ENCODE results near the gene LZIC.

Gene LZIC

DNA sequence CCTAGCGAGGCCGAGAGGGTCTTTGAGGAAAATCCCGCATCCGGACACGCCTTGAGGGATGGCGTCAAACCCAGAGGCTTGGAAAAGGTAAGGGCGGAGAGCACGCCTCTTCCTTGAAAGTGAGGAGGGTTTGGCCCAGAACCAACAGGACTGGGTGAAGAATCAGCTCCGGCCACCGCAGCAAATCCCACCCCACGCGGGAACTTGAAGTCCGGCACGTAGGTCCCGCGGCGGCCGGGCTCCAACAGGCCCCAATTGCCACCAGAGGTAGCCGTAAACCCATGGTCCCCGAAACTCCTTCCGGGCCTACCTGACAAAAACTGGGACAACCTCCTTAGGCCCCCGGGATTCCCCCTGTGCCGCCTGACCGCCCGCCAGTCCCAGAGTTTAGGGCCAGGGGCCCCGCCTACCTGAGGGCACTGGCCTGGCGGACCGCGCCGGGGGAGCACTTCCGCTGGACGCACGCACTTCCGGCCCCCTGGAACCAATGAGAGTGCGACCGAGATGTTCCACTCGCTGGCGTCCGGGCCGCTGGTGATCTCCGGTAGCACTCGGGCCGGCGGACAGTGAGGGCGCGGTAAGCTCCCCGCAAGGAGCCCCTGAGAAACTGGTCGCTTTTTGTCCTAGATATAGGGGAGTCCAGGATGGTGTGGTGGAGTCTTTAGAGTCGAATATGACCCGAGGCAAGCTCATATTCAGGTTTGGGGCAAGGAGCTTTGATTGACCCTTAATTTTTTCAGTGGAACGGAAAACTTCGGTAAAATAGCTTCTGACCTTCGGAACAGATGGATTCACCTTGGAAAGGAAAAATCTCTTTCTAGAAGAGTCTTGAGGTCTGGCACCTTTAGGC, at the start of gene LZIC, which contains the start of gene NMNAT1:
Gene LZIC (minus strand): TSS at position 453 of the 850 bp plus-strand sequence. CDS start 6,772 bp downstream, outside the sequence.
Gene NMNAT1 (plus strand): TSS at position 537 of the 850 bp plus-strand sequence. CDS start 28,599 bp downstream, outside the sequence.
- peaks cover 55% of the 10 kb centered on the region for H3K36me3 Mint-ChIP-seq
- DNase-seq (ENCODE audit: low spot score in 2 of 2) (peak; percentile 86 to 97), ATAC-seq (peak; percentile 99)
- H3K27ac Mint-ChIP-seq = peak within 1 kb of the TSS; percentile 99
- peaks cover 12% of the 10 kb centered on the region for H3K4me1 Mint-ChIP-seq
- no peaks in the 10 kb centered on the region for H3K9me3 Mint-ChIP-seq
- H3K4me3 Mint-ChIP-seq = peak within 1 kb of the TSS; percentile 97

DNA sequence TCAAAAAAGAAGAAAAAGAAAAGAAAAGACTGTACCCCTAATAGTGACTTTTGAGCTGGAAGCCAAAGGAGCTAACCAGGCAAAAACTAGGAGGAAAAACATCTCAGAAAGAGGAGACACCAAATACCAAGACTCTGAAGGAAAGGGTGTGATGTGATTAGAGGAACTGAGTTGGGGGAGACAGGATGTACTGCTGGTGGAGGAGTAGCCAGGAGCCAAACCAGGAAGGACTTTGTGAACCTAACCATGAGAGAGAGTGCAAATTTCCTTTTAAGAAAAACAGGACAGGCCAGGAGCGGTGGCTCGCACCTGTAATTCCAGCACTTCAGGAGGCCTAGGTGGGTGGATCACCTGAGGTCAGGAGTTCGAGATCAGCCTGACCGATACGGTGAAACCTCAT, 49.7 kb upstream of the LZIC start:
- DNase-seq (ENCODE audit: low spot score in 2 of 2) = no peak
- H3K9me3 Mint-ChIP-seq = no peaks in the 10 kb centered on the region
- H3K4me1 Mint-ChIP-seq = peaks cover 7% of the 10 kb centered on the region
- no peak for ATAC-seq
- no peak overlapping the region for H3K27ac Mint-ChIP-seq
- H3K36me3 Mint-ChIP-seq = no peaks in the 10 kb centered on the region
- no peak overlapping the region for H3K4me3 Mint-ChIP-seq

DNA sequence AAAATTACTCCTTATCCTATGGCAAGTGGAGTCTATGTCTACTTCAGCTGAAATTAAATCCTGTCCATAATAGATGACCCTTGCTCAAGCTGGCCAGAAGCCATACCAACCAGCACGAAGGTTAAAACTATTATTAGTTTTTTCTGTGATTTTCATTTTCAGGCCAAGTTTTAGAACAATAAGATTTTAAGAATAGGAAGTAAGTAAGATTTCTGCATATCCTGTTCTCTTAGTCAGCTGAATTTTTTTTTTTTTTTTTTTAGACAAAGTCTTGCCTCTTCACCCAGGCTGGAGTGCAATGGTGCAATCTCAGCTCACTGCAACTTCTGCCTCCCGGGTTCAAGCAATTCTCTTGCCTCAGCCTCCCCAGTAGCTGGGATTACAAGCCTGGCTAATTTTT, 47.8 kb upstream of the LZIC start:
- Mint-ChIP-seq H3K4me1 (no peaks in the 10 kb centered on the region), H3K27ac (no peak overlapping the region), H3K9me3 (no peaks in the 10 kb centered on the region), H3K36me3 (no peaks in the 10 kb centered on the region), H3K4me3 (no peak overlapping the region)
- ATAC-seq (no peak), DNase-seq (ENCODE audit: low spot score in 2 of 2) (no peak)

DNA sequence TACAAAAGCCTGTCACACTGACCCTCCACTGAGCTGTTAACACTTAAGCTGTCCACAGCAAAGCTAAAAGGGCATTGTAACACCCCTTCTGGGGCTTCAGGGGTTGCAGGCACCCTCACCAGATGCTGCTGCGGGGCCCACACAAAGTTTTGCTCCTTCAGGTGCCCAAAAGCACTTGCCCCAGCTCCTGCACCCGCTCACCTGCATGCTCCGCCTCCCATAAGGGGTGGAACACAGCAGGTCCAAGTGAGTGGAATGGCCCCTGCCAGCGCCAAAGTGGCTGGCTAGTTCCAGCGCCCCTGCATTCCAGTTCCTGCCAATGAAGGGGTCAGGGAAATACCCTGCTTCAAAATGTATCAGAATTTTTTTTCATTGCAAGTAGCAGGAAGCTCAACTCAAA, 46.6 kb upstream of the LZIC start:
- no peak for DNase-seq (ENCODE audit: low spot score in 2 of 2)
- Mint-ChIP-seq H3K4me3 (no peak overlapping the region), H3K36me3 (no peaks in the 10 kb centered on the region), H3K27ac (no peak overlapping the region), H3K9me3 (no peaks in the 10 kb centered on the region), H3K4me1 (no peaks in the 10 kb centered on the region)
- no peak for ATAC-seq

DNA sequence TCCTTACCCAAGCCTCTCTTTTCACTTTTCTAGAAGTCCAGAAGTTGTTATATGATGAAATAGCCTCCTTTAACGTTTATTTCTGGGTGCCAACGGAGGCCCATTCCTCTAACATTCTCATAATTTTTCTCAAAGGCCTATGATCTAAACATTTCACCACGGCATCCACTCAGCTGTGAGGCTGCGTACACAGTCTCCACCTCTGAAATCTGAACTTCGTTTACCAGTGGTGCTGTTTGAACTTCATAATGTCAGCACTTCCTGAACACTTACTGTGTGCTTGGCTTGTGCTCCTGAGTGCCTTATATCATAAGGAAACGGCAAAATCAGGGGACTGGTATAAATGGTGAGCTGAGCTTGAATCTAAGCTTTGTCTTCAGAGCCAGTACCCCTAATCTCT, 41.8 kb upstream of the LZIC start:
- Mint-ChIP-seq H3K27ac (no peak overlapping the region), H3K36me3 (peaks cover 18% of the 10 kb centered on the region), H3K4me1 (no peaks in the 10 kb centered on the region), H3K4me3 (no peak overlapping the region), H3K9me3 (no peaks in the 10 kb centered on the region)
- DNase-seq (ENCODE audit: low spot score in 2 of 2) (no peak), ATAC-seq (no peak)

DNA sequence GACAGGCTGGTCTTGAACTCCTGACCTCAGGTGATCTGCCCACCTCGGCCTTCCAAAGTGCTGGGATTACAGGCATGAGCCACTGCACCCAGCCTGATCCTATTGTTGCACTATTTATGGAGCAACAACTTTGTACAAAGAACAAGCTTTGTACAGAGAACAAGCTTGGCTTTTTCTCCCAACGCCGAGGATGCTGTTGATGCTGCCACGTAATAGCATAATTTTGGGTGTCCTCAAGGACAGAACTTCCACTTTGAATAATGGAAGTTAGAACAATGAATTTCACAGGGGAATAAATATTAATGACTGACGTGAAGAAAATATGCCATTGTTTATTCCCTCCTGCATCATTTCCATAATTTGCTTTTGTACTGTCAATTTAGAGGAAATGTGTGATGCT, 41.1 kb upstream of the LZIC start:
- Mint-ChIP-seq H3K36me3 (peaks cover 18% of the 10 kb centered on the region), H3K4me3 (no peak overlapping the region), H3K4me1 (no peaks in the 10 kb centered on the region), H3K27ac (no peak overlapping the region), H3K9me3 (no peaks in the 10 kb centered on the region)
- ATAC-seq (no peak), DNase-seq (ENCODE audit: low spot score in 2 of 2) (no peak)

DNA sequence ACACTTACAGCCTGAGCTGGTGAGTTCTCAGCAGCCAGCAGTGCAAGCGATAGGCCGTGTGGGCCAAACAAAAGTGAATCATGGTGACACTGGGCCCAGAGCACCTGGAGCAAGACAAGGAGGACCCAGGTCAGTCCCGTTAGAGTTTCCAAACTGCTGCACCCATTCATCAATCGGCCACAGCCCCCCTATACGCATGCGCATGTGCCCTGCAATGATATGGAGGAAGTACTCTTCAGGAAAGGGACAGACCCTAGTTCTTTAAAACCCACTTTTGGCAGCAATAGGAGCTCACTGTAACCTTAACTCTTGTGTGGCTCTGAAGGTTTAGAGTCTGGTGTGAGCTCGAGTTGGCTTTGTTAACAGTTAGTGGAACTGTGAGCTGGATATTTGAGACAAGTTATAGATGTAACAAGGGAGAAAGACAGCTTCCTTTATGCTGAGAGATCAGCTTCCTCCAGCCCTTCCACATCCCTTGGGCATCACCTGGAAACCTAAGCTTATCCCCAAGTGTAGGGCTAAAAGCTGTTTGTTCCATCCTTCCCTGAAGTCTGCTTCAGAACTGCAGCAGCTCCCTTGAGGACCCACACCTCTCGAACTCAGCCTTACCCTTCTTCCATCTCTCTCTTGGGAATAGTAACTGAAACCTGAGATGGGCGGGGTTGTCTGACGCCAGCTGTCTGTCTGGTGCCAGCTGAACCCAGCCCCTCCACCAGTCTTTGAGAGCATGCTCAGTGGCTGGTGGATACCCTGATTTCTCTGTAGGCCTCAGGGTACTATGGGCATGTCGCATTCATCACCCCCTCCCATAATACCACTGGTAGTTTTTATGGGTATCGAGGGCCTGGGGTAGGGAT, 17.7 kb upstream of the LZIC start:
- no peak overlapping the region for H3K4me3 Mint-ChIP-seq
- H3K36me3 Mint-ChIP-seq = no peaks in the 10 kb centered on the region
- peak overlapping the region; percentile 29 for H3K27ac Mint-ChIP-seq
- ATAC-seq (no peak), DNase-seq (ENCODE audit: low spot score in 2 of 2) (no peak)
- no peaks in the 10 kb centered on the region for H3K9me3 Mint-ChIP-seq
- no peaks in the 10 kb centered on the region for H3K4me1 Mint-ChIP-seq

DNA sequence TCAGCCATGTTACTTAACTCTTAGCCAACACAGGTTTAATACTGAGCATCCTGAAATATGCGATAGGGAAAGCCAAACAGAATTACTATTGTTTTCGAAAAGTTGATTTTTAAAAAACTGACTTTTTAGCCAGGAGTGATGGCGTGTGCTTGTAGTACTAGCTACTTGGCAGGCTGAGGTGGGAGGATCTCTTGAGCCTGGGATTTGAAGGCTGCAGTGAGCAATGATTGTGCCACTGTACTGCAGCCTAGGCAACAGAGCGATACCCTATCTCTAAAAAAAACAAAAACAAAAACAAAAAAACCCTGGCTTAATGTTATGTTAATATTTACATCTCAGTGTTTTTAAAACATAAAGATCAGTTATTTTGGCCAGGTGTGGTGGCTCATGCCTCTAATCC, 16.8 kb upstream of the LZIC start:
- no peak for ATAC-seq

DNA sequence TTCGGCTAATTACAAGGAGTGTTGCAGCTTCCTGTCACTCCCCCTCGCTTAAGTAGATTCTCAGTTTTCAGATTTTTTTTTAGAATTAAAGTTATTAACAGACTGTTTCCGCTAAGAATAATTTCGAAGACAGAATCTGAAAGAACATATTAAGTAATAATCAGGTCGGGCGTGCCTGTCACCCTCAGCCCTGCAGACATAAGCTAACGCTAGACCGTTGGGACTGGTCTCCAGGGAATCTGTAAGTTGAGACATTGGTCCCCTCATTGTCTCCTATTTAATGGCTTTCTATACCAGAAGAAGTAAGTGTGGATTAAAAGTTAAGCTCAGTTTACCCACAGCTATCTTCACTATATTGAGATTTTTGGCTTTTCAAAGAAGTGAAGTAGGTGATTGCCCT, 14.5 kb upstream of the LZIC start:
- DNase-seq (ENCODE audit: low spot score in 2 of 2) (no peak), ATAC-seq (no peak)
- H3K4me1 Mint-ChIP-seq = no peaks in the 10 kb centered on the region
- no peak overlapping the region for H3K4me3 Mint-ChIP-seq
- no peak overlapping the region for H3K27ac Mint-ChIP-seq
- H3K36me3 Mint-ChIP-seq = no peaks in the 10 kb centered on the region
- no peaks in the 10 kb centered on the region for H3K9me3 Mint-ChIP-seq

More for the DNA sequence above, 16.8 kb upstream of the LZIC start:
- no peak overlapping the region for H3K4me3 Mint-ChIP-seq
- H3K9me3 Mint-ChIP-seq = no peaks in the 10 kb centered on the region
- no peak for DNase-seq (ENCODE audit: low spot score in 2 of 2)
- H3K27ac Mint-ChIP-seq = no peak overlapping the region
- H3K36me3 Mint-ChIP-seq = no peaks in the 10 kb centered on the region
- H3K4me1 Mint-ChIP-seq = no peaks in the 10 kb centered on the region

DNA sequence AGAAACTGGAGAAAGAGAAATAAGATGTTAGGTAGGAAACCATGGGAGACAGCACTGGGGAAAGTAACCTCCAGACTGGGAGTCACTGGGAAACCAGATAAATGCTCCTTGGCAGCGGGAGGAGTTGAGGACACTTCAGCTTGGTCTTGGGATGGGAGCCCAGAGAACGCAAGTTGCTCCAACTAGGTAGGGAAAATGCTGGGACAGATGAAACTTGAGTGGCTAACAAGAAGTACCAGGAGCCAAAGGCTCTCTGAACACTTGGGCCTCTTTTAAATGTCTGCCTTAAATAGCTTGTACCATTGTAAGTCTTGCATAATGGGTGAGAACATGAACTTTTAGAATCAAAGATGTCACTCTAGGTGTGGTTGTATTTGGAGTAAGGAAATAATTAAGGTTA, 3.1 kb upstream of the LZIC start:
- DNase-seq (ENCODE audit: low spot score in 2 of 2) = no peak
- ATAC-seq = no peak
- no peak overlapping the region for H3K27ac Mint-ChIP-seq
- peaks cover 18% of the 10 kb centered on the region for H3K4me1 Mint-ChIP-seq
- H3K36me3 Mint-ChIP-seq = peaks cover 29% of the 10 kb centered on the region
- no peak overlapping the region for H3K4me3 Mint-ChIP-seq
- H3K9me3 Mint-ChIP-seq = no peaks in the 10 kb centered on the region

DNA sequence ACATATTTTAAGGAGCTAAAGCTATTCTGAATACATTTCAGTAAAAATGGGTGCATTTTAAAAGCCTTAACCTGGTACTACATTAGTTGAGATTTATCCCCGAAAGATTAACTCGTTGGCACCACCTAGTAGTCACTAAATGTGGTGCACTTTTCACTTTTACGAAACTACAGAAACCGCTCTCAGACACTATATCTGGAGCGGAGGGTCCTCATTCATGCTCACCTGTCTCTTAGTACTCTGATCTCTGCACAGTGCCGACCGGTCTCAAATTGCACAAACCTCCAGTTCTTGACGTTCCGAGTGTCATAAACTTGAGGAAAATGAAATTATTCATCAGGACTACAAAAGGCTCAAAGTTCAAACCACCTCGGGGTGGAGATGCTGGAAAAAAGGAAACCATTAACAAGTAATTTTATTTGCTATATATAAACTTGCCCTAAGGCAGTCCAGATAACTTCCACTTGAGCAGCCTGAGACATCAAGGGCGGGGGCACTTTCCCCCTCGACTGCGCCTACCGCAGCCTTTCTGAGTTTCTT, 722 bp downstream of the LZIC start:
- peaks cover 12% of the 10 kb centered on the region for H3K4me1 Mint-ChIP-seq
- peak; percentile 58 for ATAC-seq
- H3K27ac Mint-ChIP-seq = peak overlapping the region; percentile 99
- peak overlapping the region; percentile 97 for H3K4me3 Mint-ChIP-seq
- peaks cover 59% of the 10 kb centered on the region for H3K36me3 Mint-ChIP-seq
- peak in 1 of 2 donors; percentile 64 for DNase-seq (ENCODE audit: low spot score in 2 of 2)
- H3K9me3 Mint-ChIP-seq = no peaks in the 10 kb centered on the region

DNA sequence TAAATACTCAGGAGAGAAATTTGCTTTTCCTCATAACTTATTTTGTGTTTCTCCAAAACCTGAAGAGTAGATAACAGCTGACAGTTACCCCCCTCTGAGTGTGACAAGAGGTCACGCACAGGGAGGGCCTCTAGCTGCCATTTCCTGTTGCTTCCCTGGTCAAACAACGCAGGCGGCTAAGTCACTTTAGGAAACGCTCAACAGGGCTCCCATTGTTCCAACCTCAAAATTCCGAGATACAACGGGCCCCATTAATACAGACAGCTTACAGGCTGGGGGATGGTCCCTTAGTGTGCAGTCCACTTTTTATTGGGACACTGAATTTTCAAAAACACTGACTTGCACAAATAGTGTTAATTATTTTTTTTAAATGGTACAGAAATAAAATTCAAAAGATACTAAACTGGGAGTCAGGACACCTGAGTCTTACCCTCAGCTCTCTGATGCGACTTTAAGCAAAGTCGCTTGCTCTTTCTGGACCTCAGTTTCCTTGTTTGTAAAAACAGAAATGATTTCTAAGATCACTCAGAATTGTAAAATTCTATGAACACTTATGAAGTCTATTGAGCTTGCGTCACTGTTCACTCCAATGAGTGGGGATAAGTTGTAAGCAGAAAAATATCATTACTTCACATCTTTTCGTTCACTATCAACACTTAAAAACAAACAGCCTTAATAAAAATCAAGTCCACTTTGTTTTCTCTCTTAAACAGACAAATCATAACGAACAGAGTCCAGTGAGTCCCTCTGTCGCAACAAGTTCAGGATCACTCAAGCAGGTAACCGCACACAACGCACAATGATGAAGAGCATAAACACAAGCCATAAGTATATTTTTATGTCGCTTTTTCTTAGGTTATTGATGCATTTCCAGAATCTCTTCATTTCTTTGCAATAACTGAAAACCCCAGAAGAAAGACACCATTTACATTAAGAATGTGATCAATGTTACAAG, 13.5 kb downstream of the LZIC start:
- peaks cover 88% of the 10 kb centered on the region for H3K36me3 Mint-ChIP-seq
- no peak overlapping the region for H3K27ac Mint-ChIP-seq
- ATAC-seq (no peak), DNase-seq (ENCODE audit: low spot score in 2 of 2) (no peak)
- H3K9me3 Mint-ChIP-seq = no peaks in the 10 kb centered on the region
- no peaks in the 10 kb centered on the region for H3K4me1 Mint-ChIP-seq
- no peak overlapping the region for H3K4me3 Mint-ChIP-seq

DNA sequence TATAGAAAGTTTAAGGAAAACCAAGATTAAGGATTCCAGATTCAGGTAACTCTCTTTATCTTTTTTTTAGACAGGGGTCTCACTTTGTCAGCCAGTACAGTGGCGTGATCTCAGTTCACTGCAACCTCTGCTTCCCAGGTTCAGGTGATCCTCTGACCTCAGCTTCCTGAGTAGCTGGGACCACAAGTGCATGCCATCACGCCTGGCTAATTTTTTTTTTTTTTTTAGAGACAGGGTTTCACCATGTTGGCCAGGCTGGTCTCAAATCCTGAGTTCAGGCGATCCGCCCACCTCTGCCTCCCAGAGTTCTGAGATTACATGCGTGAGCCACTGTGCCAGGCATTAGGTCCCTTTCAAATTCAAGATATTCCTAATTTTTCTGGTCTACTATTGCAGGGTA, 15.9 kb downstream of the LZIC start:
- no peaks in the 10 kb centered on the region for H3K9me3 Mint-ChIP-seq
- no peak for ATAC-seq
- H3K36me3 Mint-ChIP-seq = peaks cover 64% of the 10 kb centered on the region
- H3K4me1 Mint-ChIP-seq = no peaks in the 10 kb centered on the region
- peak overlapping the region; percentile 36 for H3K27ac Mint-ChIP-seq
- H3K4me3 Mint-ChIP-seq = no peak overlapping the region
- no peak for DNase-seq (ENCODE audit: low spot score in 2 of 2)

DNA sequence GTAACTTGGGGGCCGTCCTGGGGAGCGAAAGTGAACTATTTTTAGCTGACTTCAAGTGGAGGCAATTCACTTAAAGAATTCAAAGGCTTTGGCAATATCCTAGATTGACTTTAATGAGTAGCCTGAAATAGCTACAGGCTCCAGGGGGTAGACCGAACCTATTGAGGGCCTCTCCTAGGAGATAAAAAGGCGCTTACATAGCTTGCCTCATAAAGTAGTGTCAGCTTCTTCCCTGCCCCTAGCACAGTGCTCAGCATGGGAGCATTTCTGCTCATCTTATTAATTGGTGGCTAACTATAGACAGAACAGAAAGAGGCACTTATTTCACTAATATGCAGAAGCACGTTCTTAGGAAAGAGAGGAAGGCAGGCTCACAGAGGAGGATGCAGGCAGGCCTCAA, 20.8 kb downstream of the LZIC start:
- Mint-ChIP-seq H3K36me3 (peaks cover 14% of the 10 kb centered on the region), H3K4me3 (no peak overlapping the region), H3K4me1 (peaks cover 8% of the 10 kb centered on the region), H3K27ac (no peak overlapping the region), H3K9me3 (no peaks in the 10 kb centered on the region)
- no peak for ATAC-seq
- DNase-seq (ENCODE audit: low spot score in 2 of 2) = no peak

All from stimulated activated effector memory CD8-positive, alpha-beta T cell treated with anti-CD3 and anti-CD28 coated beads, Interleukin-12 subunit alpha, Interleukin-12 subunit beta, amount 100 ng/mL, for 72 hours (primary cell).